Measurements from ENCODE around the gene TMEM119. TPM values are rescaled to one million over a fixed set of nuclear protein-coding genes. Genes with fewer than 3 reads are reported as not detected.
A peak's percentile ranks its signal among the peaks of the same experiment; 100 is the strongest.

TMEM119 gene
- total RNA-seq, 2 experiments from 2014 or later = not detected

- H3K4me3 Mint-ChIP-seq = peak overlapping the region; percentile 90
- H3K27me3 Mint-ChIP-seq (ENCODE audit: low read depth) = no peaks in the 10 kb centered on the region
- peak overlapping the region; percentile 100 for H3K27ac Mint-ChIP-seq
- peaks cover 4% of the 10 kb centered on the region for H3K9me3 Mint-ChIP-seq
- peak; percentile 40 for DNase-seq
- peaks cover 63% of the 10 kb centered on the region for H3K4me1 Mint-ChIP-seq (ENCODE audit: low read depth)
- peaks cover 33% of the 10 kb centered on the region for H3K36me3 Mint-ChIP-seq (ENCODE audit: low read depth)
- intact Hi-C loops (cut with micrococcal nuclease) = loop anchor here (5.0 to 10.0 kb wide), 3 partner anchors 227 to 1952 kb away; partner anchors contain the start of genes ANKRD13A, GIT2, PPTC7 and SSH1
- CTCF ChIA-PET = interaction anchor here (0.7 to 5.6 kb wide), 4 partner anchors 14 to 62 kb away, joined by 3 to 63 read pairs (median 4); no protein-coding TSS in a partner anchor
These were observed 32.8 kb upstream of the TMEM119 start for GRCh38 chr12:108630481-108631207.

GRCh38 chr12:108629824-108630476, 32.1 kb upstream of the TMEM119 start:
- DNase-seq = peak; percentile 84
- no peaks in the 10 kb centered on the region for H3K27me3 Mint-ChIP-seq (ENCODE audit: low read depth)
- H3K9me3 Mint-ChIP-seq = peaks cover 4% of the 10 kb centered on the region
- H3K4me3 Mint-ChIP-seq = peak overlapping the region; percentile 90
- peaks cover 61% of the 10 kb centered on the region for H3K4me1 Mint-ChIP-seq (ENCODE audit: low read depth)
- H3K36me3 Mint-ChIP-seq (ENCODE audit: low read depth) = peaks cover 35% of the 10 kb centered on the region
- intact Hi-C loops (cut with micrococcal nuclease) = loop anchor here (1.0 to 10.0 kb wide), 8 partner anchors 34 to 1952 kb away; partner anchors contain the start of genes ANKRD13A, CORO1C, GIT2 and PPTC7
- peak overlapping the region; percentile 100 for H3K27ac Mint-ChIP-seq
- CTCF ChIA-PET = interaction anchor here (0.7 to 5.6 kb wide), 4 partner anchors 13 to 66 kb away, joined by 3 to 63 read pairs (median 4); no protein-coding TSS in a partner anchor

GRCh38 chr12:108629151-108629550, 31.3 kb upstream of the TMEM119 start:
- peaks cover 4% of the 10 kb centered on the region for H3K9me3 Mint-ChIP-seq
- CTCF ChIA-PET = interaction anchor here (0.9 to 5.6 kb wide), 2 partner anchors 12 to 65 kb away, joined by 4 to 63 read pairs; no protein-coding TSS in a partner anchor
- intact Hi-C loops (cut with micrococcal nuclease) = loop anchor here (1.0 to 2.0 kb wide), 5 partner anchors 35 to 424 kb away; partner anchors contain the start of genes CORO1C and USP30
- DNase-seq = peak; percentile 51
- H3K36me3 Mint-ChIP-seq (ENCODE audit: low read depth) = peaks cover 36% of the 10 kb centered on the region
- no peaks in the 10 kb centered on the region for H3K27me3 Mint-ChIP-seq (ENCODE audit: low read depth)
- peaks cover 53% of the 10 kb centered on the region for H3K4me1 Mint-ChIP-seq (ENCODE audit: low read depth)
- H3K4me3 Mint-ChIP-seq = peak overlapping the region; percentile 90
- H3K27ac Mint-ChIP-seq = peak overlapping the region; percentile 100

GRCh38 chr12:108627134-108627920, 29.4 kb upstream of the TMEM119 start:
- CTCF ChIA-PET = interaction anchor here (0.6 to 5.6 kb wide), 12 partner anchors 10 to 176 kb away, joined by 3 to 63 read pairs (median 3); partner anchors contain the start of gene ISCU
- intact Hi-C loops (cut with micrococcal nuclease) = no loop called here
- peak overlapping the region; percentile 100 for H3K27ac Mint-ChIP-seq

GRCh38 chr12:108625228-108625627, 27.3 kb upstream of the TMEM119 start:
- DNase-seq = no peak
- CTCF ChIA-PET = no interaction called here
- H3K36me3 Mint-ChIP-seq (ENCODE audit: low read depth) = peaks cover 40% of the 10 kb centered on the region
- no peak overlapping the region for H3K4me3 Mint-ChIP-seq
- H3K9me3 Mint-ChIP-seq = no peaks in the 10 kb centered on the region
- no peak overlapping the region for H3K27ac Mint-ChIP-seq
- no peaks in the 10 kb centered on the region for H3K27me3 Mint-ChIP-seq (ENCODE audit: low read depth)
- intact Hi-C loops (cut with micrococcal nuclease) = no loop called here
- peaks cover 38% of the 10 kb centered on the region for H3K4me1 Mint-ChIP-seq (ENCODE audit: low read depth)

More at GRCh38 chr12:108627134-108627920, 29.4 kb upstream of the TMEM119 start:
- DNase-seq = no peak
- H3K27me3 Mint-ChIP-seq (ENCODE audit: low read depth) = no peaks in the 10 kb centered on the region
- H3K4me1 Mint-ChIP-seq (ENCODE audit: low read depth) = peaks cover 51% of the 10 kb centered on the region
- H3K36me3 Mint-ChIP-seq (ENCODE audit: low read depth) = peaks cover 45% of the 10 kb centered on the region
- H3K4me3 Mint-ChIP-seq = no peak overlapping the region
- peaks cover 4% of the 10 kb centered on the region for H3K9me3 Mint-ChIP-seq

GRCh38 chr12:108623577-108623976, 25.7 kb upstream of the TMEM119 start:
- peak overlapping the region; percentile 51 for H3K27ac Mint-ChIP-seq
- H3K27me3 Mint-ChIP-seq (ENCODE audit: low read depth) = no peaks in the 10 kb centered on the region
- peaks cover 36% of the 10 kb centered on the region for H3K4me1 Mint-ChIP-seq (ENCODE audit: low read depth)
- no peak overlapping the region for H3K4me3 Mint-ChIP-seq
- intact Hi-C loops (cut with micrococcal nuclease) = no loop called here
- H3K36me3 Mint-ChIP-seq (ENCODE audit: low read depth) = peaks cover 35% of the 10 kb centered on the region
- CTCF ChIA-PET = interaction anchor here (1.0 kb wide), 1 partner anchor 59 kb away, joined by 3 read pairs; no protein-coding TSS in a partner anchor
- DNase-seq = no peak
- no peaks in the 10 kb centered on the region for H3K9me3 Mint-ChIP-seq

GRCh38 chr12:108622921-108623514, 25.1 kb upstream of the TMEM119 start:
- no peak for DNase-seq
- no peak overlapping the region for H3K27ac Mint-ChIP-seq
- no peak overlapping the region for H3K4me3 Mint-ChIP-seq
- peaks cover 37% of the 10 kb centered on the region for H3K4me1 Mint-ChIP-seq (ENCODE audit: low read depth)
- intact Hi-C loops (cut with micrococcal nuclease) = no loop called here
- no peaks in the 10 kb centered on the region for H3K9me3 Mint-ChIP-seq
- no peaks in the 10 kb centered on the region for H3K27me3 Mint-ChIP-seq (ENCODE audit: low read depth)
- peaks cover 33% of the 10 kb centered on the region for H3K36me3 Mint-ChIP-seq (ENCODE audit: low read depth)
- CTCF ChIA-PET = interaction anchor here (0.6 to 1.1 kb wide), 2 partner anchors 51 to 490 kb away, joined by 3 to 5 read pairs; no protein-coding TSS in a partner anchor

GRCh38 chr12:108622421-108622820, 24.5 kb upstream of the TMEM119 start:
- peak overlapping the region; percentile 82 for H3K27ac Mint-ChIP-seq
- H3K9me3 Mint-ChIP-seq = no peaks in the 10 kb centered on the region
- intact Hi-C loops (cut with micrococcal nuclease) = no loop called here
- H3K36me3 Mint-ChIP-seq (ENCODE audit: low read depth) = peaks cover 31% of the 10 kb centered on the region
- CTCF ChIA-PET = interaction anchor here (0.6 to 1.6 kb wide), 3 partner anchors 50 to 490 kb away, joined by 3 to 10 read pairs (median 5); no protein-coding TSS in a partner anchor
- no peak overlapping the region for H3K4me3 Mint-ChIP-seq
- H3K4me1 Mint-ChIP-seq (ENCODE audit: low read depth) = peaks cover 38% of the 10 kb centered on the region
- no peaks in the 10 kb centered on the region for H3K27me3 Mint-ChIP-seq (ENCODE audit: low read depth)
- no peak for DNase-seq

- no peaks in the 10 kb centered on the region for H3K27me3 Mint-ChIP-seq (ENCODE audit: low read depth)
- no peak for DNase-seq
- peaks cover 6% of the 10 kb centered on the region for H3K9me3 Mint-ChIP-seq
- peak overlapping the region; percentile 65 for H3K27ac Mint-ChIP-seq
- no peak overlapping the region for H3K4me3 Mint-ChIP-seq
- H3K36me3 Mint-ChIP-seq (ENCODE audit: low read depth) = peaks cover 31% of the 10 kb centered on the region
- peaks cover 43% of the 10 kb centered on the region for H3K4me1 Mint-ChIP-seq (ENCODE audit: low read depth)
- intact Hi-C loops (cut with micrococcal nuclease) = no loop called here
- CTCF ChIA-PET = interaction anchor here (1.0 to 9.1 kb wide), 5 partner anchors 15 to 61 kb away, joined by 3 to 306 read pairs (median 9); partner anchors contain the start of gene ISCU
These were observed 23.3 kb upstream of the TMEM119 start for GRCh38 chr12:108621161-108621560.

- H3K27ac Mint-ChIP-seq = peak overlapping the region; percentile 54
- intact Hi-C loops (cut with micrococcal nuclease) = no loop called here
These were observed 22.5 kb upstream of the TMEM119 start for GRCh38 chr12:108620236-108620879.

More at GRCh38 chr12:108620236-108620879, 22.5 kb upstream of the TMEM119 start:
- Mint-ChIP-seq H3K27me3 (ENCODE audit: low read depth) (no peaks in the 10 kb centered on the region), H3K4me1 (ENCODE audit: low read depth) (peaks cover 41% of the 10 kb centered on the region), H3K36me3 (ENCODE audit: low read depth) (peaks cover 28% of the 10 kb centered on the region), H3K9me3 (peaks cover 12% of the 10 kb centered on the region), H3K4me3 (no peak overlapping the region)
- no peak for DNase-seq
- CTCF ChIA-PET = interaction anchor here (0.6 to 9.1 kb wide), 7 partner anchors 15 to 226 kb away, joined by 3 to 306 read pairs (median 3); partner anchors contain the start of gene ISCU

Data from activated naive CD4-positive, alpha-beta T cell treated with anti-CD3 and anti-CD28 coated beads for 36 hours (primary cell).